Measurements from ENCODE around the gene PNMT. TPM values are rescaled to one million over a fixed set of nuclear protein-coding genes. Genes with fewer than 3 reads are reported as not detected.

The PNMT gene
- total and polyA plus RNA-seq, 2 donors: 0.38 to 2.9 TPM

DNA sequence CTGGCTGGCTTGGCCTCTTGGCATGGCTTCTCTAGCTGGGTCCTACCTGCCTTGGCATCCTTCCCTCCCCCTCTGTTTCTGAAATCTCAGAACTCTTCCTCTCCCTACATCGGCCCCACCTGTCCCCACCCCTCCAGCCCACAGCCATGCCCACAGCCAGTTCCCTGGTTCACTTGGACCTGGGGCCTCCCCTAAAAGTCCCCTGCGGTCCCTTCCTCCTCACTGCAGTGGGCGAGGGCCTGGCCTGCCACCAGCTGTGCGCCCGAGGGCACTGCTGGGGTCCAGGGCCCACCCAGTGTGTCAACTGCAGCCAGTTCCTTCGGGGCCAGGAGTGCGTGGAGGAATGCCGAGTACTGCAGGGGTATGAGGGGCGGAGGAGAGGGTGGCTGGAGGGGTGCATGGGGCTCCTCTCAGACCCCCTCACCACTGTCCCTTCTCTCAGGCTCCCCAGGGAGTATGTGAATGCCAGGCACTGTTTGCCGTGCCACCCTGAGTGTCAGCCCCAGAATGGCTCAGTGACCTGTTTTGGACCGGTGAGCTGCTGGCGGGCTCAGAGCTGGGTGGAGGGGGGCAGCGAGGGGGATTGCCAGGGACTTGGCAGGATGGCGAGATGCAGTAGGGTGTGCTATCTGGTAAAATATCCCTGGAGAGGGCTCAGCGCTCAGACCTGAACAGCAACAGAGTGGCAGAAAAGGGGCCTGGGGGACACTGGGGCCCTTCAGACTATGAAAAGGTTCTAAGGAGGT lies 48.0 kb downstream of the PNMT start:
- H3K36me3 ChIP-seq (ENCODE audit: control insufficient read depth in 2 of 2, insufficient read depth in 2 of 2, low read length in 1 of 2): no peaks in the 10 kb centered on the region
- DNase-seq (ENCODE audit: low read depth in 6 of 9, low spot score in 9 of 9): no peak
- no peaks in the 10 kb centered on the region for H3K9me3 ChIP-seq (ENCODE audit: control insufficient read depth in 2 of 2, insufficient read depth in 1 of 2, low read length in 1 of 2)
- no peak overlapping the region for H3K27ac ChIP-seq (ENCODE audit: low read depth in 1 of 2, low read length in 1 of 2)
- H3K4me1 ChIP-seq (ENCODE audit: control insufficient read depth in 2 of 2, insufficient read depth in 2 of 2, low read length in 2 of 2): no peaks in the 10 kb centered on the region
- H3K4me3 ChIP-seq (ENCODE audit: low read length in 2 of 2): no peak overlapping the region
- no peaks in the 10 kb centered on the region for H3K27me3 ChIP-seq (ENCODE audit: control insufficient read depth in 2 of 2, insufficient read depth in 1 of 2, low read length in 1 of 2)
- 98% methylated on average over 15 of the region's 15 CpGs for WGBS

- Histone ChIP-seq H3K36me3 (ENCODE audit: control insufficient read depth in 2 of 2, insufficient read depth in 2 of 2, low read length in 1 of 2) (no peaks in the 10 kb centered on the region), H3K27ac (ENCODE audit: low read depth in 1 of 2, low read length in 1 of 2) (no peak overlapping the region), H3K4me3 (ENCODE audit: low read length in 2 of 2) (no peak overlapping the region), H3K4me1 (ENCODE audit: control insufficient read depth in 2 of 2, insufficient read depth in 2 of 2, low read length in 2 of 2) (no peaks in the 10 kb centered on the region), H3K9me3 (ENCODE audit: control insufficient read depth in 2 of 2, insufficient read depth in 1 of 2, low read length in 1 of 2) (no peaks in the 10 kb centered on the region), H3K27me3 (ENCODE audit: control insufficient read depth in 2 of 2, insufficient read depth in 1 of 2, low read length in 1 of 2) (no peaks in the 10 kb centered on the region)
- WGBS: 97% methylated on average over 11 of the region's 11 CpGs
- no peak for DNase-seq (ENCODE audit: low read depth in 6 of 9, low spot score in 9 of 9)
Observed at GRCh38 chr17:39716879-39717536, 48.8 kb downstream of the PNMT start.

DNA sequence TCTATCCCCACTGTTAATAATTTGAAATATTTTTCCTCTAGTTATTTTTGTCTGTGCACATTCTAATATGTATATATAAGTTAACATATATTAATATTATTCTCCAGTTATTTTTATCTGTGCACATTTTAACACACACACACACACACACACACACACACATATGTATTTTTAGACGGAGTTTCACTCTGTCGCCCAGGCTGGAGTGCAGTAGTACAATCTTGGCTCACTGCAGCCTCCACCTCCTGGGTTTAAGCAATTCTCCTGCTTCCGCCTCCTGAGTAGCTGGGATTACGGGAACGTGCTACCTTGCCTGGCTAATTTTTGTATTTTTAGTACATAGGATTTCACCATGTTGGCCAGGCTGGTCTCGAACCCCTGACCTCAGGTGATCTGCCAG lies 49.4 kb downstream of the PNMT start:
- Histone ChIP-seq H3K4me1 (ENCODE audit: control insufficient read depth in 2 of 2, insufficient read depth in 2 of 2, low read length in 2 of 2) (no peaks in the 10 kb centered on the region), H3K36me3 (ENCODE audit: control insufficient read depth in 2 of 2, insufficient read depth in 2 of 2, low read length in 1 of 2) (no peaks in the 10 kb centered on the region), H3K27me3 (ENCODE audit: control insufficient read depth in 2 of 2, insufficient read depth in 1 of 2, low read length in 1 of 2) (no peaks in the 10 kb centered on the region), H3K9me3 (ENCODE audit: control insufficient read depth in 2 of 2, insufficient read depth in 1 of 2, low read length in 1 of 2) (no peaks in the 10 kb centered on the region), H3K4me3 (ENCODE audit: low read length in 2 of 2) (no peak overlapping the region), H3K27ac (ENCODE audit: low read depth in 1 of 2, low read length in 1 of 2) (no peak overlapping the region)
- DNase-seq (ENCODE audit: low read depth in 6 of 9, low spot score in 9 of 9): no peak
- 97% methylated on average over 6 of the region's 6 CpGs for WGBS

GRCh38 chr17:39719563-39720355 lies 51.5 kb downstream of the PNMT start:
- Histone ChIP-seq H3K4me3 (ENCODE audit: low read length in 2 of 2) (no peak overlapping the region), H3K36me3 (ENCODE audit: control insufficient read depth in 2 of 2, insufficient read depth in 2 of 2, low read length in 1 of 2) (no peaks in the 10 kb centered on the region), H3K4me1 (ENCODE audit: control insufficient read depth in 2 of 2, insufficient read depth in 2 of 2, low read length in 2 of 2) (no peaks in the 10 kb centered on the region), H3K9me3 (ENCODE audit: control insufficient read depth in 2 of 2, insufficient read depth in 1 of 2, low read length in 1 of 2) (no peaks in the 10 kb centered on the region), H3K27ac (ENCODE audit: low read depth in 1 of 2, low read length in 1 of 2) (no peak overlapping the region), H3K27me3 (ENCODE audit: control insufficient read depth in 2 of 2, insufficient read depth in 1 of 2, low read length in 1 of 2) (no peaks in the 10 kb centered on the region)
- no peak for DNase-seq (ENCODE audit: low read depth in 6 of 9, low spot score in 9 of 9)
- WGBS: 97% methylated on average over 7 of the region's 7 CpGs

Other genes starting within 250 kb of the PNMT start
- 19.1 TPM for gene MED1, start 217.2 kb upstream of the PNMT start, total RNA-seq
- 10.9 TPM for gene MED1, start 217.2 kb upstream of the PNMT start, polyA plus RNA-seq
- gene CDK12, start 207.0 kb upstream of the PNMT start, total RNA-seq: 26.1 TPM
- gene CDK12, start 207.0 kb upstream of the PNMT start, polyA plus RNA-seq: 14.2 TPM
- not detected for gene NEUROD2, start 60.5 kb upstream of the PNMT start, total RNA-seq
- 0.14 TPM for gene NEUROD2, start 60.5 kb upstream of the PNMT start, polyA plus RNA-seq
- 1.8 TPM for gene PPP1R1B, start 41.5 kb upstream of the PNMT start, total RNA-seq
- gene PPP1R1B, start 41.5 kb upstream of the PNMT start, polyA plus RNA-seq: 1.3 TPM
- gene STARD3, start 31.3 kb upstream of the PNMT start, total RNA-seq: 15.1 TPM
- 113 TPM for gene STARD3, start 31.3 kb upstream of the PNMT start, polyA plus RNA-seq
- 0.28 TPM for gene TCAP, start 3.1 kb upstream of the PNMT start, total RNA-seq
- gene TCAP, start 3.1 kb upstream of the PNMT start, polyA plus RNA-seq: 1.7 TPM
- 6.6 TPM for gene PGAP3, start 19.6 kb downstream of the PNMT start, total RNA-seq
- 18.5 TPM for gene PGAP3, start 19.6 kb downstream of the PNMT start, polyA plus RNA-seq
- gene ERBB2, start 31.6 kb downstream of the PNMT start, total RNA-seq: 6.1 TPM
- gene ERBB2, start 31.6 kb downstream of the PNMT start, polyA plus RNA-seq: 14.3 TPM
- 56.4 TPM for gene MIEN1, start 62.1 kb downstream of the PNMT start, total RNA-seq
- gene MIEN1, start 62.1 kb downstream of the PNMT start, polyA plus RNA-seq: 84.3 TPM
- 1.3 TPM for gene GRB7, start 69.5 kb downstream of the PNMT start, total RNA-seq
- 4.1 TPM for gene GRB7, start 69.5 kb downstream of the PNMT start, polyA plus RNA-seq
- 31.5 TPM for gene IKZF3, start 195.9 kb downstream of the PNMT start, total RNA-seq
- gene IKZF3, start 195.9 kb downstream of the PNMT start, polyA plus RNA-seq: 23.9 TPM
- gene ZPBP2, start 199.7 kb downstream of the PNMT start, total RNA-seq: not detected
- 0.11 TPM for gene ZPBP2, start 199.7 kb downstream of the PNMT start, polyA plus RNA-seq

Data from thymus (tissue), 11 donors.